Measurements from ENCODE around the gene GAST.

The GAST gene

GRCh38 chr17:41739661-41740352 lies 27.7 kb downstream of the GAST start:
- no peak for DNase-seq (ENCODE audit: low read depth)

- no peak for DNase-seq (ENCODE audit: low read depth)
Observed at GRCh38 chr17:41740506-41740905, 28.4 kb downstream of the GAST start.

GRCh38 chr17:41741709-41742108 lies 29.6 kb downstream of the GAST start:
- DNase-seq (ENCODE audit: low read depth), result no peak

- no peak for DNase-seq (ENCODE audit: low read depth)
Observed at GRCh38 chr17:41748275-41748674, 36.1 kb downstream of the GAST start.

GRCh38 chr17:41750862-41751261 lies 38.7 kb downstream of the GAST start:
- no peak for DNase-seq (ENCODE audit: low read depth)

- no peak for DNase-seq (ENCODE audit: low read depth)
Observed at GRCh38 chr17:41751288-41751687, 39.2 kb downstream of the GAST start.

GRCh38 chr17:41754066-41754465 lies 41.9 kb downstream of the GAST start:
- no peak for DNase-seq (ENCODE audit: low read depth)

GRCh38 chr17:41758601-41759000 lies 46.5 kb downstream of the GAST start:
- no peak for DNase-seq (ENCODE audit: low read depth)

GRCh38 chr17:41760878-41761277 lies 48.7 kb downstream of the GAST start:
- DNase-seq (ENCODE audit: low read depth), result no peak

- DNase-seq (ENCODE audit: low read depth), result no peak
Observed at GRCh38 chr17:41762391-41762790, 50.3 kb downstream of the GAST start.

GRCh38 chr17:41762841-41763240 lies 50.7 kb downstream of the GAST start:
- no peak for DNase-seq (ENCODE audit: low read depth)

- no peak for DNase-seq (ENCODE audit: low read depth)
Observed at GRCh38 chr17:41763327-41763726, 51.2 kb downstream of the GAST start.
